Right lobe of liver (tissue), 6 donors: ENCODE measurements around the gene FBXO38. TPM values are rescaled to one million over a fixed set of nuclear protein-coding genes. Genes with fewer than 3 reads are reported as not detected.

Experiments
- ATAC-seq, 4 donors: fragments of 200-7000 bp; cut with Tn5 transposase; one replicate each; pipeline ENCODE4 v1.9.1; 2020; ENCODE audit warnings: mild to moderate bottlenecking in 4 of 4, moderate library complexity in 4 of 4
- DNase-seq, 3 donors: peaks; one replicate each; pipeline ENCODE4 v3.0.0-alpha.2; 2020
- H3K27ac ChIP-seq, 3 donors: fragments of 200-600 bp; one replicate each; pipeline ENCODE4 v1.8.0; 2022
- H3K27me3 ChIP-seq, 2 donors: fragments of 200-600 bp; one replicate each; pipeline ENCODE4 v1.8.0; 2022
- H3K36me3 ChIP-seq, 4 donors: fragments of 200-600 bp; sonication (generic) in 1 of 4; one replicate each; pipeline versions ENCODE4 v1.5.1 to v1.8.0; 2017 to 2022; ENCODE audit warnings: control low read depth in 1 of 4
- H3K4me1 ChIP-seq, 4 donors: fragments of 200-600 bp; sonication (generic) in 1 of 4; one replicate each; pipeline versions ENCODE4 v1.5.1 to v1.8.0; 2017 to 2022; ENCODE audit warnings: control low read depth in 1 of 4
- H3K4me3 ChIP-seq, 3 donors: fragments of 200-600 bp; one replicate each; pipeline ENCODE4 v1.8.0; 2022
- H3K9me3 ChIP-seq, 4 donors: fragments of 200-600 bp; sonication (generic) in 1 of 4; one replicate each; pipeline versions ENCODE4 v1.5.1 to v1.8.0; 2017 to 2022; ENCODE audit warnings: control low read depth in 1 of 4
- POLR2A ChIP-seq: fragments of 450-650 bp; IDR thresholded peaks from one replicate; pipeline ENCODE4 v1.6.1; 2017; ENCODE audit warnings: antibody characterized with exemption, mild to moderate bottlenecking
- WGBS: methylation state at CpG from one replicate; pipeline ENCODE4 v1.1.6; 2018; ENCODE audit warnings: low coverage, low lambda C conversion rate; ENCODE audit not compliant: insufficient coverage; ENCODE audit errors: missing lambda C conversion rate; 5-methylcytosine and 5-hydroxymethylcytosine counted together
- intact Hi-C, 2 donors: fragments of 100-400 bp; cut with DNase I; formaldehyde crosslinking; loops; one replicate each; pipeline versions ENCODE4 v1.11.2 to v1.14.1; 2022
- total RNA-seq, 6 experiments: library from RNA; depleted of rRNA in 2 of 6; stranded (reverse); fragments of >200 nt in 2 of 6; fragmentation: NEBNext Ultra II Directional in 3 of 6; extraction: Animal tissue kit (Norgen Biotek cat#: 25700) in 3 of 6; gene quantifications; one replicate each; pipeline versions ENCODE4 v1.1.0 to v1.2.4, GENCODE V29; 2016 to 2023
- TF ChIP-seq, protein P1 (sequence below), 4 donors: fragments of 200-600 bp in 3 of 4; fragments of 450-650 bp in 1 of 4; IDR thresholded peaks; one replicate each; pipeline versions ENCODE4 v1.5.1 to v1.8.0; 2016 to 2022; ENCODE audit warnings: antibody characterized with exemption in 4 of 4, mild to moderate bottlenecking in 2 of 4
- donor health status: DM: no; HTN: yes; CAD: no.
- donor health status: DM: no; HTN: no; CAD: no.
- donor health status: DM: no; HTN: no; CAD: no.
- donor health status: DM: no; HTN: yes; CAD: no.
- donor health status: DM: no; HTN: yes; CAD: no.

FBXO38 gene
- total RNA-seq, 6 experiments from 2014 or later = 21.1 to 34.9 (median 23.6) TPM

DNA sequence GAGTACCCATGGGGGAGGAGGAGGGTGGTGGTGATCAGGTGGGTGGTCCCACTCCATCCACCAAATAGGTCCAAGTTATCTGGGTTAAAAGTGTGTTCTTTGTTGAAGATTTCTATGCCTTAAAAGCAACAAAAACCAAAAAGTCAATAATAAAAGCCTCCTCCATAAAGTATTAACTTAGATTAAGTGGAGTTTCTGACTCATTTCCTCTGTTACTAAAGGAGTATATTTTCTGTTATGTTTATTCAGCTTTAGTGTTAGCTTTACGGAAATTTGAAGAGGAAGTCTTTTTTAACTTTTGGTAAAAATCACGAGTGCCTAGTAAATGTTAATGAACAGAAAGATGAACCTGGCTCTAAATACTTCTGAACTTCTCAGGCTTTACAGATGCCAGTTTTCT is 17.8 kb downstream of the FBXO38 start:
- TF ChIP-seq POLR2A = no peak
- TF ChIP-seq, protein P1, sequence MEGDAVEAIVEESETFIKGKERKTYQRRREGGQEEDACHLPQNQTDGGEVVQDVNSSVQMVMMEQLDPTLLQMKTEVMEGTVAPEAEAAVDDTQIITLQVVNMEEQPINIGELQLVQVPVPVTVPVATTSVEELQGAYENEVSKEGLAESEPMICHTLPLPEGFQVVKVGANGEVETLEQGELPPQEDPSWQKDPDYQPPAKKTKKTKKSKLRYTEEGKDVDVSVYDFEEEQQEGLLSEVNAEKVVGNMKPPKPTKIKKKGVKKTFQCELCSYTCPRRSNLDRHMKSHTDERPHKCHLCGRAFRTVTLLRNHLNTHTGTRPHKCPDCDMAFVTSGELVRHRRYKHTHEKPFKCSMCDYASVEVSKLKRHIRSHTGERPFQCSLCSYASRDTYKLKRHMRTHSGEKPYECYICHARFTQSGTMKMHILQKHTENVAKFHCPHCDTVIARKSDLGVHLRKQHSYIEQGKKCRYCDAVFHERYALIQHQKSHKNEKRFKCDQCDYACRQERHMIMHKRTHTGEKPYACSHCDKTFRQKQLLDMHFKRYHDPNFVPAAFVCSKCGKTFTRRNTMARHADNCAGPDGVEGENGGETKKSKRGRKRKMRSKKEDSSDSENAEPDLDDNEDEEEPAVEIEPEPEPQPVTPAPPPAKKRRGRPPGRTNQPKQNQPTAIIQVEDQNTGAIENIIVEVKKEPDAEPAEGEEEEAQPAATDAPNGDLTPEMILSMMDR (IDR thresholded peaks at IDR 0.05) = no peak
- DNase-seq (no peak), ATAC-seq (peak in 2 of 4 donors; percentile 37 to 43)
- Histone ChIP-seq H3K4me1 (peaks cover 0 to 20% (median 8%) of the 10 kb centered on the region in 4 donors), H3K27me3 (no peaks in the 10 kb centered on the region), H3K36me3 (peaks cover 0 to 62% (median 22%) of the 10 kb centered on the region in 4 donors), H3K27ac (peak overlapping the region in 1 of 3 donors; percentile 20), H3K9me3 (no peaks in the 10 kb centered on the region), H3K4me3 (no peak overlapping the region)
- intact Hi-C loops = no loop called here
- 57% methylated on average over 2 of the region's 2 CpGs for WGBS

DNA sequence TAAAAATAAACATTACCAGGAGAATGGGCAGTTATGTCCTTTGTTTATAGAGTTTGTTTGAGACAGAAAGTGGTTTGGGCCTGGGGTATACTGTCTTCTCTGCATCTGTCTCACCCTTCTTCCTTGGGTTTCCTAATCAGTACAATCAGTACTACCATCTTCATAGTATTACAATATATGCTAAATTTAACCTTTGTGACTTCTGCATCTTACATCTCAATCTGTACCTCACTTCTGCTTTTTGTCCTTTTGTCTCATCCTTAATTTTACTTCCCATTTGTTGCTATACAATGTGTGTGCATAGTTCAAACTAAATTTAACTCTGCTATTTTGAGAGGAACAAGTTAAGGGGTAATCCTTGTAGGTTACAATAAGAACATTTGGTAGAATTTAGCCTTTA is 19.6 kb downstream of the FBXO38 start:
- peak; percentile 28 to 54 (median 40) for ATAC-seq
- H3K4me1 ChIP-seq = peaks cover 0 to 3% (median 0%) of the 10 kb centered on the region in 4 donors
- H3K36me3 ChIP-seq = peaks cover 0 to 76% (median 28%) of the 10 kb centered on the region in 4 donors

DNA sequence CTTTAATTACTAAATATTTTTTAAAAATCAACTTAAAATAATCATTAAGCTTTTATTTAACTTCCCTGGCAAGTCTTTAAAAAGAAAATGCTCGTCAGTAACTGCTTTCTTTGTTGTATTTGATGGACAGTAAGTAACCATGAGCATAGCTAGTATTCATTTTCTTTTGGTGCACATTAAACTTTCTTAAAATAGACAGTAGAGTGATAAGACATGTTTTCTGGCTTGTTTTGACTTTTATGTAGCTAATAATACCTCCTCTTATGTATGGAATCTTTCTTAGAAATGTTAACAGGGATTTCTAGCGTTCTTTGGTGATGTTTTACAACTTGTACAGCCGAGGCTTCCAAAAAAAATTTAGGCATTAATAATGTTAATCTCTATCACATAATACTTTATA is 22.6 kb downstream of the FBXO38 start:
- DNase-seq = no peak
- 92% methylated on average over 3 of the region's 3 CpGs for WGBS
- Histone ChIP-seq H3K4me3 (no peak overlapping the region), H3K9me3 (no peaks in the 10 kb centered on the region), H3K27ac (no peak overlapping the region), H3K27me3 (no peaks in the 10 kb centered on the region), H3K36me3 (peaks cover 0 to 84% (median 37%) of the 10 kb centered on the region in 4 donors), H3K4me1 (no peaks in the 10 kb centered on the region)
- intact Hi-C loops = no loop called here
- no peak for TF ChIP-seq POLR2A
- TF ChIP-seq, protein P1 (IDR thresholded peaks at IDR 0.05) = no peak
- ATAC-seq = no peak

More for the DNA sequence above, 19.6 kb downstream of the FBXO38 start:
- intact Hi-C loops = no loop called here
- TF ChIP-seq, protein P1 (IDR thresholded peaks at IDR 0.05) = no peak
- TF ChIP-seq POLR2A = no peak
- Histone ChIP-seq H3K27ac (no peak overlapping the region), H3K27me3 (no peaks in the 10 kb centered on the region), H3K9me3 (no peaks in the 10 kb centered on the region), H3K4me3 (no peak overlapping the region)
- no peak for DNase-seq

DNA sequence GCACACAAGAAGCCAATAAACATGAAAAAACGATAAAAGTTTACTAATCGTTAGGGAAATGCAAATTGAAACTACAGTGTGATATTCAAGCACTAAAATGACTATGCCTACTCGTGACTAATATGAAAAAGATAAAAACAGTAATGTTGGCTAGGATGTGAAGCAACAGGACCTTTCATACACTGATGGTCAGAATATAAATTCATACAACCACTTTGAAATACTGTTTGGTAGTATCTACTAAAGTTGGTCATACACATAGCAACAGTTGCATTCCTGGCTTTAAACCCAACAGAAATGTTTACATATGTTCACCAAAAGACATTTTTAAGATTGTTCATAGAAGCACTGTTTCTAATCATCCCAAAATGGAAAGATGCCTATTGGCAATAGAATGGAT is 24.3 kb downstream of the FBXO38 start:
- ATAC-seq (no peak), DNase-seq (no peak)
- Histone ChIP-seq H3K9me3 (no peaks in the 10 kb centered on the region), H3K4me3 (no peak overlapping the region), H3K27me3 (no peaks in the 10 kb centered on the region), H3K4me1 (no peaks in the 10 kb centered on the region), H3K27ac (no peak overlapping the region), H3K36me3 (peaks cover 0 to 83% (median 43%) of the 10 kb centered on the region in 4 donors)
- intact Hi-C loops = no loop called here
- 65% methylated on average over 3 of the region's 3 CpGs for WGBS
- TF ChIP-seq, protein P1 (IDR thresholded peaks at IDR 0.05) = no peak
- TF ChIP-seq POLR2A = no peak

DNA sequence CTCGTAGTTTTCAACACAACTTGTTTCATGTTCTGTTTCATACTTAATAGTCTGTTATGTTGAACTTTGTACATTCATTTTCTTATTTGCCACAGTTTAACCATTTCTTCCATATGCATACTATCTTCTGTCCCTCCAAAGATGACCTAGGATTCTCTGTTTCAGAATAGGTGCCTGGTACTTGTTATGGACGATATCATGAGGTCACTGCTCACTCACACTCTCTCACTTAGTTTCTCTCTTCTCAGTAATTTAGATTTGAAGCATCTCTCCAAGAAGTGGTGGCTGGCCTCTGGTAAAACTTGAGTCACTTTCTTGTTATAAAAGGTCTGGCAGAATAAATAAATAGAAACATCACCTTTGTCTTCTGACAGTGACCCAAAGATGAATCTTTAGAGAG is 28.4 kb downstream of the FBXO38 start:
- H3K36me3 ChIP-seq = peaks cover 0 to 89% (median 42%) of the 10 kb centered on the region in 4 donors
- no peak overlapping the region for H3K27ac ChIP-seq
- no peaks in the 10 kb centered on the region for H3K4me1 ChIP-seq
- intact Hi-C loops = no loop called here
- no peak for DNase-seq
- H3K9me3 ChIP-seq = no peaks in the 10 kb centered on the region
- ATAC-seq = no peak
- TF ChIP-seq, protein P1 (IDR thresholded peaks at IDR 0.05) = no peak
- no peak for TF ChIP-seq POLR2A
- WGBS = 92% methylated on average over 2 of the region's 2 CpGs
- no peaks in the 10 kb centered on the region for H3K27me3 ChIP-seq
- H3K4me3 ChIP-seq = no peak overlapping the region
